ENCODE measurements around the gene TBL1XR1. TPM values are rescaled to one million over a fixed set of nuclear protein-coding genes. Genes with fewer than 3 reads are reported as not detected.

Gene TBL1XR1
- total RNA-seq, 6 experiments from 2014 or later, result 32.6 to 80.6 (median 56.2) TPM

- Histone ChIP-seq H3K36me3 (no peaks in the 10 kb centered on the region), H3K27ac (no peak overlapping the region), H3K27me3 (no peaks in the 10 kb centered on the region), H3K9me3 (no peaks in the 10 kb centered on the region), H3K4me3 (no peak overlapping the region), H3K4me1 (no peaks in the 10 kb centered on the region)
- intact Hi-C loops (cut with DNase I), result no loop called here
- WGBS (ENCODE audit: insufficient coverage, low coverage, low lambda C conversion rate, missing lambda C conversion rate), result 71% methylated on average over 2 of the region's 2 CpGs
- TF ChIP-seq, protein P1, sequence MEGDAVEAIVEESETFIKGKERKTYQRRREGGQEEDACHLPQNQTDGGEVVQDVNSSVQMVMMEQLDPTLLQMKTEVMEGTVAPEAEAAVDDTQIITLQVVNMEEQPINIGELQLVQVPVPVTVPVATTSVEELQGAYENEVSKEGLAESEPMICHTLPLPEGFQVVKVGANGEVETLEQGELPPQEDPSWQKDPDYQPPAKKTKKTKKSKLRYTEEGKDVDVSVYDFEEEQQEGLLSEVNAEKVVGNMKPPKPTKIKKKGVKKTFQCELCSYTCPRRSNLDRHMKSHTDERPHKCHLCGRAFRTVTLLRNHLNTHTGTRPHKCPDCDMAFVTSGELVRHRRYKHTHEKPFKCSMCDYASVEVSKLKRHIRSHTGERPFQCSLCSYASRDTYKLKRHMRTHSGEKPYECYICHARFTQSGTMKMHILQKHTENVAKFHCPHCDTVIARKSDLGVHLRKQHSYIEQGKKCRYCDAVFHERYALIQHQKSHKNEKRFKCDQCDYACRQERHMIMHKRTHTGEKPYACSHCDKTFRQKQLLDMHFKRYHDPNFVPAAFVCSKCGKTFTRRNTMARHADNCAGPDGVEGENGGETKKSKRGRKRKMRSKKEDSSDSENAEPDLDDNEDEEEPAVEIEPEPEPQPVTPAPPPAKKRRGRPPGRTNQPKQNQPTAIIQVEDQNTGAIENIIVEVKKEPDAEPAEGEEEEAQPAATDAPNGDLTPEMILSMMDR (IDR thresholded peaks at IDR 0.05), result no peak
- DNase-seq (no peak), ATAC-seq (no peak)
Observed at GRCh38 chr3:176995946-176996345, 201.3 kb downstream of the TBL1XR1 start.

DNA sequence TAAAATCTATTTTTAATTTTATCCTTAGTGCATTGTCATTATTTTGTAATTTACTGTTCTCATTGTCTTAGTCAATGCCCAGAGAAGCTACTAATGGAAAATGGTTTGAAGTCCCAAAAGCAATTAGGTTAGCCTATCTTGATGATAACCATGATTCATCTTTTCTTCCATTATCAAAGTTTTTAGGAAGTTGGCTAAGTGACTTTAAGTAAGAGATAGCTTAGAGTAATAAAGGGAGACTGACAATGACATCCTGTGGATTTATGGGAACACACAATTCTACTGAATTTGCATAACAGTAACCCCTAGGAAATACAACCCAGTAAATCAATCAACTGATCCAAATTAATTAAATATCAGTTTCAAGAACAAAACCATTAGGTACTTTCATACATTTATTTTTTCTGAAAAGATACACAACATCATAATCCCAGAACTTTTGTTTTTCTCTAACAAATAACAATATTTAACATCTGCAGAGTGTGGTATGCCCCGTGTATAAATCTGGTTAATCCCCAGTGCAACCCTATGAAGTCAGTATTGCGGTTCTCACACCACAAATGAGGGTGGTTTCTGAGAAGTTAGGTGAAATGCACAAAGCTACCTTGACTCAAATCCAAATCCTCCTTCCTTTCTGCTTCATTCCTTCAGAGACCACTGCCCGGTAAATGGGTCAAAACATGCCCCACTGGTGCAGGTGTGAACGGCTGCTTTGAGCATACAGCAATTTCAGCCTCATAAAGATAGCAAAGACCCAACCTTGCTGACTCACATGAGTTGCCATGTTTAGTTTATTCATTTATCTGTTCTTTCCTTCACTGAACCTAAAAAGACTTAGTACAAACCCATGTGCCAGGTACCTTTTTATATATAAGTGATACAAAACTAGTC is 202.1 kb downstream of the TBL1XR1 start:
- no peaks in the 10 kb centered on the region for H3K27me3 ChIP-seq
- TF ChIP-seq, protein P1 (IDR thresholded peaks at IDR 0.05), result no peak
- intact Hi-C loops (cut with DNase I), result no loop called here
- H3K4me1 ChIP-seq, result no peaks in the 10 kb centered on the region
- H3K4me3 ChIP-seq, result no peak overlapping the region
- H3K9me3 ChIP-seq, result no peaks in the 10 kb centered on the region
- no peak for ATAC-seq
- DNase-seq, result no peak
- 89% methylated on average over 4 of the region's 4 CpGs for WGBS (ENCODE audit: insufficient coverage, low coverage, low lambda C conversion rate, missing lambda C conversion rate)
- no peak overlapping the region for H3K27ac ChIP-seq
- no peaks in the 10 kb centered on the region for H3K36me3 ChIP-seq

GRCh38 chr3:176994393-176994792 is 202.9 kb downstream of the TBL1XR1 start:
- H3K36me3 ChIP-seq, result no peaks in the 10 kb centered on the region
- intact Hi-C loops (cut with DNase I), result no loop called here
- peak in 2 of 4 donors; percentile 25 to 69 for ATAC-seq
- no peak overlapping the region for H3K4me3 ChIP-seq
- H3K9me3 ChIP-seq, result no peaks in the 10 kb centered on the region
- H3K27ac ChIP-seq, result no peak overlapping the region
- H3K27me3 ChIP-seq, result no peaks in the 10 kb centered on the region
- H3K4me1 ChIP-seq, result no peaks in the 10 kb centered on the region
- TF ChIP-seq POLR2A (IDR thresholded peaks at IDR 0.05), result no peak
- TF ChIP-seq, protein P1 (IDR thresholded peaks at IDR 0.05), result no peak
- no peak for DNase-seq
- whole genome bisulfite sequencing (ENCODE audit: insufficient coverage, low coverage, low lambda C conversion rate, missing lambda C conversion rate), result 62% methylated on average over 1 of the region's 1 CpG

DNA sequence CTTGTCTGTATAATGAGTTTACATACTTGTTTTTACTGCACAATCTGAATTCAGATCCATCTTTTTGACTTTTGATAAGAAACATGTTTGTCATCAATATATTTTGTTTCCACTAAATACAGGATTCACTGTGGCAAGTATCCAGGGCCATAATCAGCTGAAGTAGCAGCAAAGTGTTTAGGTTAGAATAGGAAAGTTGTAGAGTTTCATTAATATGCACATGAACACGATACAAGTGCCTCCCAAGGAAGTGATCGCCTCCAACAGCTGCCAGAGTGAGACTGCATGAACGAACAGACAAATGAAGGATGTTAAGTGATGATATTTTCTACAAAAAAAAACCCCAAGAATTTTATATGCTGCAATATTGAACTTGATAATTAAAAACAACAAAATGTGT is 204.3 kb downstream of the TBL1XR1 start:
- DNase-seq (no peak), ATAC-seq (no peak)
- Histone ChIP-seq H3K27me3 (no peaks in the 10 kb centered on the region), H3K4me3 (no peak overlapping the region), H3K4me1 (no peaks in the 10 kb centered on the region), H3K36me3 (no peaks in the 10 kb centered on the region), H3K27ac (no peak overlapping the region), H3K9me3 (no peaks in the 10 kb centered on the region)
- TF ChIP-seq, protein P1 (IDR thresholded peaks at IDR 0.05), result no peak
- TF ChIP-seq POLR2A (IDR thresholded peaks at IDR 0.05), result no peak
- intact Hi-C loops (cut with DNase I), result no loop called here
- 67% methylated on average over 3 of the region's 3 CpGs for WGBS (ENCODE audit: insufficient coverage, low coverage, low lambda C conversion rate, missing lambda C conversion rate)
